SK-MEL-5 (cell line): ENCODE data around the gene THTPA. TPM values are rescaled to one million over a fixed set of nuclear protein-coding genes. Genes with fewer than 3 reads are reported as not detected.
"Not testable (repeated sequence)": the region's sequence is repeated elsewhere in the genome, so short reads cannot be mapped to it uniquely, and the experiment has no call there.

ENCODE experiments used
- DNase-seq: peaks from one replicate; pipeline ENCODE4 v3.0.0-alpha.2; 2016; ENCODE audit warnings: low read depth, low spot score
- in situ Hi-C: cut with HindIII; loops from 2 replicates; pipeline ENCODE4 v1.10.0; 2016; ENCODE audit warnings: low sequenced_read_pairs, high pct_unique_total_duplicates, low pct_unique_long_range_greater_than_20kb
- total RNA-seq: library from RNA; depleted of rRNA; stranded (reverse); fragments of >200 nt; shearing (Covaris generic); gene quantifications from 2 replicates; pipeline ENCODE4 v1.2.3, GENCODE V29; 2014; rRNA removed

THTPA gene
- total RNA-seq, 1 experiment from 2014 or later: 9.5 TPM

DNA sequence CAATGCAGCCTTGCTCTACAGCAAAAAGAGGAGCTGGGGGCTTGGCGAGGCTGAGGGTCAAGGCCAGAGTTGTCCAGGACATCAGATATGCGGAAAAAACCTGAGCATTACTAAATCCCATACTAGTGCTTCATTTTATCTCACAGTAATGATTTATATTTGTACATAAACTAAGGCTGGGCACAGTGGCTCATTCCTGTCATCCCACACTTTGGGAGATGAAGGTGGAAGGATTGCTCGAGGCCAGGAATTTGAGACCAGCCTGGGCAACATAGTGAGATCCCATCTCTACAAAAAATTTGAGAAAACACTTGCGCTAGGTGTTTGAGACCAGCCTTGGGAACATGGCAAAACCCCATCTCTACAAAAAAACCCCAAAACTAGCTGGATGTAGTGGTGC, 34.1 kb downstream of the THTPA start:
- in situ Hi-C loops: no loop called here
- no peak for DNase-seq

DNA sequence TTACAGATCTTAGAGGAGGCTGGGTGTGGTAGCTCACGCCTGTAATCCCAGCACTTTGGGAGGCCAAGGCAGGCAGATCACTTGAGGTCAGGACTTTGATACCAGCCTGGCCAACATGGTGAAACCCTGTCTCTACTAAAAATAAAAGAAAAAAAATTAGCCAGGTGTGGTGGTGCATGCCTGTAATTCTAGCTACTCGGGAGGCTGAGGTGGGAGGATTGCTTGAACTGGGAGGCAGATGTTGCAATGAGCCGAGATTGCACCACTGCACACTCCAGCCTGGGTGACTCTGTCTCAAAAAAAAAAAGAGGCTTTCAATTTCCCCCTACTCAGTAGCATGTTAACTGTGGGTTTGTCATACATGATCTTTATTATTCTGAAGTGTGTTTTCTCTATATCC, 38.1 kb downstream of the THTPA start:
- DNase-seq, in situ Hi-C loops: not testable (repeated sequence)

DNA sequence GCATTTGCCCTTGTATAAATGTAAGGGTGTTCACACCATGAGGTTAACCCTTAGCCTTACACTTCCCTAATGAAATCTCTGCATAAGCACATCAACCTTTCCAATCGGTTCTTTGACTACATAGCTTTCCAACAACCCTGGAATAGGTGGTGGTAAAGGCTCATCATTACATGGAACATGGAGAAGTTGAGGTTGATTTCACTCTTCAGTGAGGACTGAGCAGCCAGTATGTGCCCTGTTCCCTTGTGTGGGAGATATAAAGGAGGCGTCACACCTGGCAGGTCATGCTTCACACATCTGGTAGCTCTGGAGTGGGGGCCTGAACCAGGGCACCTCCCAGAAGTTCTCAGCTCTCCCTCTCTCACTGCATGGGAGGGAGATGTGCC, 44.2 kb downstream of the THTPA start:
- no peak for DNase-seq
- in situ Hi-C loops: no loop called here

DNA sequence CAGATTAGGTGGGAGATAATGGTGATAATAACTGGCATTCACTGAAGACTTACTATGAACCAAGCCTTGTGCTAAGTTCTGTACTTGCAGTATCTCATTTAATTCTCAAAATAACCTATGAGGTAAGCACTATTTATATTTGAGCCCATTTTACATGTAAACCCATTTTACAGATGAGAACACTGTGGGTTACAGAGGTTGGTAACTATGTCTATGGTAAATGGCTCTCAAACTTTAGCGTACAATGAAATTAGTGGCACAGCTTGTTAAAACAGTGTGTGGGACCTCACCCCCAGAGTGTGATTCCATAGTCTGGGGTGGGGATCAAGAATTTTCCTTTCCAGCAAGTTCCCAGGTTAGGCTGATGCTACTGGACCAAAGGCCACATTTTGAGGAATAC, 44.7 kb downstream of the THTPA start:
- in situ Hi-C loops: no loop called here
- DNase-seq: no peak

DNA sequence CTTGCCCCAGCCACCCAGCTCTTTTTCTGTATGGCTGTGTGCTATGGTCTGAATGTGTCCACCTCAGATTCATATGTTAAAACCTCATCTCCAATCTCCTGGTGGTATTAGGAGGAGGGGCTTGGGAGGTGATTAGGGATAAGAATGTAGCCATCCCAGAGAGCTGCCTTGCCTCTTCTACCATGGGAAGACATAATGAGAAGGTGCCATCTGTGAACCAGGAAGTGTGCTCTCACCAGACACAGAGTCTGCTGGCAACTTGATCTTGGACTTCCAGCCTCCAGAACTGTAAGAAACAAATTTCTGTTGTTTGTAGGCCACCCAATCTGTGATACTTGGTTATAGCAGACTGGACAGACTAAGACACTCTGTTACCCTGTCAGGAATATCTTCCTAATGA, 45.4 kb downstream of the THTPA start:
- DNase-seq: no peak
- in situ Hi-C loops: no loop called here

DNA sequence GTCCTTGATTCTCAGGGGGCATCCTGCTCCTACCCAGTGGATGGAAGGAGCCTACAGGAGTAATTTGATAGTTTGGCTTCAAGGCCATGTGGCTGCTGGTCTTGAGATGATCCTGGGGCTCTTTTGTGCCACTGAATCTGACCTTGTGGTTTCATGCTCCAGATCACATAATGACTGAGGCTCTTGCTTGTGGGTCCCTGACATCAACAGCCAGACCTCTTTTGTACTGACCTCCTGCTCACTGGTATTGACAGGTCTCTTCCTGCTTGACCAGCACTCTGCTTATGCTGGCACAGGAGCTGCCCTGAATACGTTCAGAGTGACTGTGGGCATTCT, 45.7 kb downstream of the THTPA start:
- DNase-seq: no peak
- in situ Hi-C loops: no loop called here

DNA sequence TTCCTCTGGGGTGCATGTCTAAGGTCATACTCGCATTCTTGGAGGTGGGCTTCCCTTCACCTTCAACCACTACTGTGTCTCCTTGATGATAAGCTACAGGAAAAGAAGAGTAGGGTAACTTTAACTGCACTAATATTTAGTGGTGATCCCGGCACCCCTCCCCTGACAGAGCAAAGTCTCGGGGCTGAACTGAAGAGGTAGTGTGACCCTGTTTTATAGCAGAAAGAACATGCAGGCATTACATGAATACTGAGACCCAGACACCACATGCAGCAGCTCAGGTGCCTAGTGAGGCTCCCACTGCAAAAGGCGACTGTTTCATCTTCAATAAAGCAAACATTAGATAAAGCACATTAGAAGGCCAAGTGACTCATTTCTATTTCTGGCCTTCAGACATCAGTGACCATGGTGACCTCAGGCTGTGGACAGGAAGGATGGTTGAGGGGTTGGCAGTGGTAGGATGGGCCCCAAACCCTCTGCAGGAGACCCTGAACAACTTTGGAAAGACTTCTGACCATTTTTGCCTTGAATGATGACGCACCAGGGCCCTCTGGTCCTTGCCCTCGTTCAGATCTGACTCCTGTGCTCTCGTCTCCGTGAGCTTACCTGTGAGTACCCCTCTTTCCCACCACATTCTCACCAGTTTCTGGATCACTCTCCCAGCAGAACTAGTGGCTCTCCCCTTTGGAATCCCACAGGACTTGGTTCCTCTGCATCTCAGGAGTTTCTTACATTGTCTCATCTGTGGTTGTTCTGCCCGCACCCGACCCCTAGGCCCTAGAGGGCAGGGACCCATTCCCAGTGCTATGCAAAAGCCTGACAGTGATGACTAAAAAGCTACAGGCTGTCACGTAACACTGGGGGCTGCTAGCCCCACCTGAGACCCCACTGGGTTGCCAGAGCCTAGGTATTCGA, 46.4 kb downstream of the THTPA start:
- in situ Hi-C loops: no loop called here
- DNase-seq: no peak

DNA sequence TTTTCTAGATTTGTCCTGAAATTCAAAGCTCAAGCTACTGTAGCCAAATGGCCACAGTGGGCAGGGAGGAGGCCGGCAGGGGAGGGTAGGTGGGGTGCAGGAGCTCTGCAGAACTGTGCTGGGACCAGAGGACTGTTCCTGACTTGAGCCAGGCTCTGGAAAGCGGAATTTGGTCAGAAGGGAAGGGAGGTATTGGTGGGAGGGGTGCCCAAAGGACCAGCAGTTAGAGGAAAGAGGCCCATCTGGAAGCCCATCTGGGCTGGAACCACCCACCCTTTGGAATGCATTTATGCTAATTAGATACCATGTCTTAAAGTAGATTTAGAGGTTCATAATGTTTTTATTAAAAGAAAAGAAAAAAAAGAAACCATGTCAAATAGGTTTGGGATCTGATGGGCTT, 47.0 kb downstream of the THTPA start:
- no peak for DNase-seq
- in situ Hi-C loops: no loop called here

DNA sequence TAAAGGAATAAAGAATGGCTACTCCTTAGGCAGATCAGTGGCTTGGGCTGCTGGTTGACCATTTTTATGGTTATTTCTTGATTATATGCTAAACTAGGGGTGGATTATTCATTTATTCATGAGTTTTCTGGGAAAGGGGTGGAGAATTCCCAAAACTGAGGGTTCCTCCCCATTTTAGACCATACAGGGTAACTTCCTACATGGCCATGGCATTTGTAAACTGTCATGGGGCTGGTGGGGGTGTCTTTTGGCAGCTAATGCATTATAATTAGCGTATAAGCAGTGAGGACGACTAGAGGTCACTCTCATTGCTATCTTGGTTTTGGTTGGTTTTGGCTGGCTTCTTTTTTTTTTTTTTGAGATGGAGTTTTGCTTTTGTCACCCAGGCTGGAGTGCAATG, 48.1 kb downstream of the THTPA start:
- in situ Hi-C loops: no loop called here
- no peak for DNase-seq

DNA sequence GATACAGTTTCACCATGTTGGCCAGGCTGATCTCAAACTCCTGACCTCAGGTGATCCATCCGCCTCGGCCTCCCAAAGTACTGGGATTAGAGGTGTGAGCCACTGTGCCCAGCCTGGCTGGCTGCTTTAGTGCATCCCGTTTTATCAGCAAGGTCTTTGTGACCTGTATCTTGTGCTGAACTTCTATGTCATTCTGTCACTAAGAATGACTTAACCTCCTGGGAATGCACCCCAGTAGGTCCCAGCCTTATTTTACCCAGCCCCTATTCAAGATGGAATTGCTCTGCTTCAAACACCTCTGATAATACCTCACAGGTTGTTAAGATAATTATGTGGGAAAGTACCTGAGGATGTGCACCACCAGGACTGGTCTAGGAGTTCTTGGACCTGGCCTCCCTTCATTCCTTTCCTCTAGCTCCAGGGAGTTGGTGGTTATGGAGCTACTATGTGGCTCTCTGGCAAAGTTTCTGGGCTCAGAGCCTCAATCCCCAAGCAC, 48.7 kb downstream of the THTPA start:
- in situ Hi-C loops: no loop called here
- no peak for DNase-seq

DNA sequence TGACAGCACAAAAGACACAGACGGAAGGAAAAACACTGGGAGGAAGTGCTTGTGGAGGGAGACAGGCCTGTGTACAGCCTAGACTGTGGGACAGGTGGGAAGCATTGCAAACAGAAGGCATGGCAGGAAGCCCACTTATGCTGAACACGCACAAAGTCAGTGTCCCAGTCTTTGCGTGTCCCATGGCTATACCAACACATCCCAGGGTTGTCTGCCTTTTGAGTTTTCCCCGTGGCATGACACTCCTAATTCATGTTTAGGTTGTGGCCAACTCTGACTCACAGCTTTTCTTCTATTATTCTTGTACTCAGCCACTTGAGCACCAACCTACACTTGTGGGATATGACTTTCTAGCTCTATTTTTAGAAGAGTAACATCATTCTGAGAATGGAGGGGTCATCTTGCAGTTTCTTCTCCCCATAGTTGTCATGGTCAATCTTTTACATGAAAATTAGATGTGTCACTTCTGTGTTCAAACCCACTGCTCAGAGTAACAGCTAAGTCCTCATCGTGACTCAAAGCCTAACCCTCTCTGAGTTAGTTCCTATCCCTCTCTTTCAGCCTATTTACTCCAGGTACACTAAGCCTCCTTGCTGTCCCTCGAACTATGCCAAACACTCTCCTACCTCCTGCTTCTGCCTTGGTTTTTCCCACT, 50.0 kb downstream of the THTPA start:
- DNase-seq: no peak
- in situ Hi-C loops: no loop called here

DNA sequence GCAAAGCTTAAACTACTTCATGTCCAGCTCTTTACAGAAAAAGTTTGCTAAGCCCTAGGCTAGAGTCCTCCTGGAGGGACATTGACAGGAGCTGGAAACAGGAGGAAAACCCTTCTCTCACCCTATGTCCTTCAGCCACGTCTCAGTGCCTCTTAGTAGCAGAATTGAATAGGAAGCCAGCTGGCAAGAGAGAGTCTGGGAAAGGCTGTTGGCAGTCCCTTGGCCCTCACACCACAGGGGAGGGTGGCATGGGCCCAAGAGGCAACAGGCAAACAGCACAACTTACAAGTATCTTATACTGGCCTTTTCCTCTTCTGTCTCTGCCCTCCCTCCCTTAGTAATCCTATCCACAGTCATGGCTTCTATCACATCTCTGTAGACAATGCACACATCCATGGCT, 52.4 kb downstream of the THTPA start:
- DNase-seq: no peak
- in situ Hi-C loops: no loop called here

DNA sequence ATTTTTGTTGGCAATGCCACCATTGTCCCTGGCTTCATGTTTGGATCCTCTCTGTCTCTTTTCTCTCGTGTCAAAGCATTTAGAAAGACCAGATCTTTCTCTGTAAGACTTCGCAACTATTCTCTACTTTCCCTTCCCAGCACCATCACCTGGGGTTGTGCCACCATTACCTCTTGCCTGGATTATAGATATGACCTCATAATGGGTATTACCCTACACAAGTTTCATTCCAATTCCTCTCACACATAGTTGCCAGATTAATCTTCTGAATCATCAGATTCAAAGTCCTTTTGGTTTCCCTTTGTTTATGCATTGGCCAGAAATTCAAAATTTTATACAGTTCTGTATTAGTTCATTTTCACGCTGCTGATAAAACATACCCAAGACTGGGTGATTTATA, 52.9 kb downstream of the THTPA start:
- no peak for DNase-seq
- in situ Hi-C loops: no loop called here

DNA sequence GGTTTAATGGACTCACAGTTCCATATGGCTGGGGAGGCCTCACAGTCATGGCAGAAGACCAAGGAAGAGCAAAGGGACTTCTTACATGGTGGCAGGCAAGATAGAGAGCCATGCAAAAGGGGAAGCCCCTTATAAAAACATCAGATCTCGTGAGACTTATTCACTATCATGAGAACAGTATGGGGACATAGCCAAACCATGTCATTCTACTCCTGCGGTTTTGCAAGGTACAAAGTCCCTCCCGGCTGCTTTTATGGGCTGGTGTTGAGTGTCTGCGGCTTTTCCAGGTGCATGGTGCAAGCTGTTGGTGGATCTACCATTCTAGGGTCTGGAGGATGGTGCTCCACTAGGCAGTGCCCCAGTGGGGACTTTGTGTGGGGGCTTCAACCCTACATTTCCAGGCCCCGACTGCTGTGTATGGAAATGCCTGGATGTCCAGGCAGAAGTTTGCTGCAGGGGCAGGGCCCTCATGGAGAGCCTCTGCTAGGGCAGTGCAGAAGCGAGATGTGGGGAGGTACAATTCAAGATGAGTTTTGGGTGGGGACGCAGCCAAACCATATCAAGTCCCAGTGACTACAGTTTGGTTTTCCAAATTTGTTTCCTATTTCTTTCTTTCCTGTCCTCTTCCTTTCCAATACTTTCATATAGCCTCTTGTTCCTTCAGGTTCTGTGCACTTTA, 53.5 kb downstream of the THTPA start:
- in situ Hi-C loops: not testable (repeated sequence)

More for the DNA sequence above, 53.5 kb downstream of the THTPA start:
- DNase-seq: not testable (repeated sequence)

Other genes starting within 250 kb of the THTPA start
- 19.1 and 20.9 TPM in 2 replicates for gene BCL2L2, start 249.4 kb upstream of the THTPA start, total RNA-seq
- gene PABPN1, start 234.8 kb upstream of the THTPA start, total RNA-seq: 45.9 and 50.8 TPM in 2 replicates
- 9.5 and 10.7 TPM in 2 replicates for gene SLC22A17, start 203.4 kb upstream of the THTPA start, total RNA-seq
- gene EFS, start 191.1 kb upstream of the THTPA start, total RNA-seq: not detected in 2 replicates
- not detected in 2 replicates for gene IL25, start 183.5 kb upstream of the THTPA start, total RNA-seq
- gene CMTM5, start 179.2 kb upstream of the THTPA start, total RNA-seq: not detected in 2 replicates
- not detected in 2 replicates for gene MYH6, start 148.0 kb upstream of the THTPA start, total RNA-seq
- gene MYH7, start 120.6 kb upstream of the THTPA start, total RNA-seq: 0.05 TPM in 1 of 2 replicates, not detected in the other
- 61.6 and 63.6 TPM in 2 replicates for gene NGDN, start 86.6 kb upstream of the THTPA start, total RNA-seq
- not detected in 2 replicates for gene ZFHX2, start 4.5 kb upstream of the THTPA start, total RNA-seq
- gene AP1G2, start 11.5 kb downstream of the THTPA start, total RNA-seq: 13.0 and 14.9 TPM in 2 replicates
- not detected in 2 replicates for gene JPH4, start 22.5 kb downstream of the THTPA start, total RNA-seq
- gene DHRS2, start 80.1 kb downstream of the THTPA start, total RNA-seq: 0.42 and 1.5 TPM in 2 replicates